ENCODE data around the gene PBRM1.
A peak's percentile ranks its signal among the peaks of the same experiment; 100 is the strongest.
"Not testable (repeated sequence)": the region's sequence is repeated elsewhere in the genome, so short reads cannot be mapped to it uniquely, and the experiment has no call there.

The PBRM1 gene

GRCh38 chr3:52536369-52537164 is 149.1 kb downstream of the PBRM1 start, which contains the start of gene UQCC5:
Gene UQCC5, plus strand, starts transcription at chr3:52536605. Its CDS starts 151 bp downstream, at chr3:52536756.
- DNase-seq (ENCODE audit: low read depth in 2 of 2), result peak; percentile 93 to 97

- DNase-seq (ENCODE audit: low read depth in 2 of 2), result no peak
These were observed 149.7 kb downstream of the PBRM1 start for GRCh38 chr3:52536112-52536368.

GRCh38 chr3:52535411-52536111 is 150.2 kb downstream of the PBRM1 start:
- no peak for DNase-seq (ENCODE audit: low read depth in 2 of 2)

GRCh38 chr3:52534281-52535183 is 151.2 kb downstream of the PBRM1 start:
- no peak for DNase-seq (ENCODE audit: low read depth in 2 of 2)

- peak; percentile 45 to 68 for DNase-seq (ENCODE audit: low read depth in 2 of 2)
These were observed 152.0 kb downstream of the PBRM1 start, which contains the start of gene NT5DC2 for GRCh38 chr3:52533623-52534280. Gene NT5DC2, minus strand, starts transcription at chr3:52533857. Its CDS starts 120 bp downstream, at chr3:52533737.

- DNase-seq (ENCODE audit: low read depth in 2 of 2), result peak; percentile 17 to 25
These were observed 152.7 kb downstream of the PBRM1 start for GRCh38 chr3:52532838-52533622.

- no peak for DNase-seq (ENCODE audit: low read depth in 2 of 2)
These were observed 153.2 kb downstream of the PBRM1 start for GRCh38 chr3:52532517-52532837.

DNA sequence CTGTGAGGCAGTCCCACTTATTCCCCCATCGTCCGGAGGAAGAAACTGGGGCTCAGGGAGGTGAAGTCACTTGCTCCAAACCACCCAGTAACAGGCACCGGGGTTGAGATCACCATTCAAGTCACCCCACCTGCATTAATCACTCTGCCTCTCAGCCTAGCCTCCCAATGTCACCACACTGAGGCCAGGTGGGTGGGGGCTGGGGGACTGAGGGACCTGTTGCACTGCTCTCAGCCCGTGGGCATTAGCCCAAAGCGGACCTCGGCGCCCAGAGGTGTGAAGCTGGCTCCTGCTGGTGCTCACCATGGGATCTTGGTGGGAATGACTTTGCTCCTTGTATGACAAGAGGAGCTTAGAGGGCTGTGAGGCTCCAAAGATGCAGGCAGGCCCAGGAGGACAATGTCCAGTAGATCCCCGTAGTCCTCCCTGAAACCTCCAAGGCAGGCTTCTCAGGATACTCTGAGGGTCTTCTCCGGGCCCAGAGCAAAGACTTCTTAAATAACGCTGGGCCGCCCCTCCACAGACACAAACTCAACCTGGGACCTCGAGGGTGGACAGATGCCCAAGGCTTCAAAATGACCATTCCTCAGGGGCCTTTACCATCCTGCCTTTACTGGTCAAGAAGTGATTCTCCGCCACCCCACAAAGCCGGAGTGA is 153.7 kb downstream of the PBRM1 start:
- no peak for DNase-seq (ENCODE audit: low read depth in 2 of 2)

- DNase-seq (ENCODE audit: low read depth in 2 of 2), result no peak
These were observed 154.5 kb downstream of the PBRM1 start for GRCh38 chr3:52530918-52531826.

DNA sequence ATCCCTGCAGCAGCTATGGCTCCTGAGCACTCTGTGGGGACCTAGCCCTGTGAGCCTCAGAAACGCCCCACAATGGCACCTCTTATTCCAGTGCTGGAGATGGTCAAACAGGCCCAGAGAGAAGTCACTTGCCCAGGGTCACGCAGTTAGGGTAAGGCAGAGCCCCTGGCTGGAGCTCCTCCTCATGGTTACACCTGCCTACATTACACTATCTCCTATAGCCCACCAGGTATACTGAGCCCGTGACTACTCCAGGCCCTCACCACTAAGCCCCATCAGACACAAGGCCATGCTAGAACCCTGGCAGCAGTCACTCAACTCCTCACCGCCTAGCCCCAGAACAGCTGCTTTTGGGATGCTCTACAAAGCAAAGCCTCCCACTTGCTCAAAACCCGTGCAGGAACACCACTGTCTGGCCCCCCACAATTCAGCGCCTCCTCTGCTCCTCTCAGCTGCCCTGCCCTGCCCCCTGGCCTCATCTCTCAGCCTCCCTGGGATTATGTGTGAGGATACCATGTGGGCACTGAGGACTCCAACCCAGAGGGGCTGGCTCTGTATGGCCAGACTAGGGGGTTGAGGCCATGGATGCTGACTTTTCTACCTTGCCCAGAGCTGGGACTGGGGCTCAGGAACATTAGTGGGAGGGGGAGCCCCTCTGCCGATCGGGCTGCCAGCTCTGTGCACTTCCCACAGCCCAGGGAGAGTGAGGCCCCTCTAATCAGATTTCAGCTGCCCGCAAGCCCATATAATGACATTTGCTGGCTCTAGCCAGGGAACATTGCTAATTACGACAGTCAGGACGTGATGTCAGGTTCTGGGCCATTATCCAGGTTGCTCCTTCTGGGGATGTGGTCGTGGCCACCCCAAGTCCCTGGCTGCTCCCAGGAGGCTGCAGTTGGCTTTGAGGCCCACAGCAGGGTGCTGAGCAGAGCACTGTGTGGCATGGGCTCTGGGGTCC is 156.1 kb downstream of the PBRM1 start:
- no peak for DNase-seq (ENCODE audit: low read depth in 2 of 2)

GRCh38 chr3:52528586-52529375 is 156.9 kb downstream of the PBRM1 start:
- no peak for DNase-seq (ENCODE audit: low read depth in 2 of 2)

DNA sequence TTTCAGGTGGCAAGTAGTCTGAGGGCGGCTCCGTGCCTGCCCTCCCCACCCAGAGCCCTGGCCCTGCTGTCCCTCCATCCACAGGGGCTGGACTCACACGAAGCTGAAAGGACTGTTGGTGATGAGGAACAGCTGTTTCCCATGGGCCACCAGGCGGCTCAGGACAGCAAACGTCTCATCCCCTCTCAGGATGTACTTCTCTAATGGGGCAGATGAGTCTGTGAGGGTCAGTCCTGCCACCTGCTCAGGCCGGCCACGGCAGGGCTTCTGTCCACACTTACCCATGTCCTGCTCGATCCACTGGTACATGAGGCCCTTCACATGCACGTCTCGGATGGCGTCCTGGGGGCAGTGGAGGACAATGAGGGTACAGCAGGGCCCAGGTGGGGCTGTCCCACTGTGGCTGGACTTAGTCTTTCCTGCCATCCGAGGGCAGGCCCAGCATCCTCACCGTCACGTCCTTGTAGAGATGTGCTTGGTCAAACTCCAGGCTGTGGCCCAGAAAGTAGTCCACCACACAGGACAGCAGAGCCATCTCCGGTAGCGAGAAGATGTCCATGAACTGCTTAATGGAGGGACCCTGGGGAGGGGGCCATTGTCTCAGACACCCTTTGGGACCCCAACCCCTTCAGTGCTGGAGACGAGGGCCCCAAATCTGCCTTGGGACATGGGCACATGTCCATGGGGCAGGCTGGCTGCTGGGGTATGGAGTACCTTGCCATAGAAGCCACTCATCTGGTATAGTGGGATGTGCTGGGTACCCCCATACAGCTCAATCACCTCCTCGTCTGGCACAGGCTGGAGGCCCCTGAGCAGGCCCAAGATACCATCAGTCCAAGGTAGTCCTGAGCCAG is 157.8 kb downstream of the PBRM1 start:
- DNase-seq (ENCODE audit: low read depth in 2 of 2), result no peak

- DNase-seq (ENCODE audit: low read depth in 2 of 2), result no peak
These were observed 158.5 kb downstream of the PBRM1 start for GRCh38 chr3:52527039-52527731.

DNA sequence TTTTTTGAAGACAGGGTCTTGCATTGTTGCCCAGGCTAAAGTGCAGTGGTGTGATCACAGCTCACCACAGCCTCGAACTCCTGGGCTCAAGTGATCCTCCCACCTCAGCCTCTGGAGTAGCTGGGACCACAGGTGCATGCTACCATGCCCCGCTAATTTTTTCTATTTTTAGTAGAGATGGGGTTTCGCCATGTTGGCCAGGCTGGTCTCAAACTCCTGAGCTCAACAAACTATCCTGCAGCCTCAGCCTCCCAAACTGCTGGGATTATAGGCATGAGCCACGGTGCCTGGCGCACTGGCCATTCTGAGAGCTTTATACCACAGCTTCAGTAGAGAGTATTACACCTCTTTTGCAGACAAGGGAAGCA is 159.1 kb downstream of the PBRM1 start:
- not testable (repeated sequence) for DNase-seq (ENCODE audit: low read depth in 2 of 2)

DNA sequence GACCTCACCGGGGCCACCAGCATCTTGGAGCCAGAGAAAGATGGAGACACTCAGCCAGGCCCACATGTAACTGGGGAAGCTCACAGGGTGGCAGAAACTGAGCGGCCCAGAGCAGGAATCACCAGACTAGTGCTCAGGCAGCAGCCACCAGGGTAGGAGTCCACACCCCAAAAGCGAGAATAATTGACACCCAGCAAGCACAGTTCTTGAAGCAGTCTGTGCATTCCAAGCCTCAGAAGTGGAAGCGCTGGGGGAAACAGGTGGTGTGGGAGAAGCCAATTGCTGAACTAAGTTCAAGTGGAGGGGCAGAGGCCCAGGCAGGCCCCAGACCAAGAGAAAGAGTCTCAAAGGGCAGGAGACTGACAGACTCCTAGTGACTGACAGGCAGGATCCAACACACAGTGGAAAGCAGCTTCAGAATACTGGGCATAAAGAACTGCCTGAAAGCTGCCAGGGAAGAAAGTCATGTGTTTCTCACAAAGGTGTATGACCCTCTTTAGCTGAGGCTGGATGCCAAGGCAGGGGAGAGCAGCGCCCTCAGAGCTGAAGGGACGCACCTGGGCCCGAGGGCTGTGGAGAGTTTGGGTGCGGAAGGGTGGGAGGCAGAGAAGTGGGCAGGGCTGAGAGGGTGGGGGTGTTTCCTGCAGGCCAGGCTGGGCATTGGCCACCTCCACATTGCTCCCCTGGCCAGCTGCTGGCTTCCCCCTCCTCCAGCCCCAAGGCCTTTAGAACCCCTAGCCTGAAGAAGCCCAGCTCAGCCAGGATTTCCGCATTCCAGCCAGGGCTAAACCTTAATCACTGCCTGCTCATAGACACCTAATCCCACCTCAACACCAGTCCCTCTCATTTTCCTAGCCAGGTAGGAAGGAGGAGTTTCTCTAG is 159.8 kb downstream of the PBRM1 start:
- no peak for DNase-seq (ENCODE audit: low read depth in 2 of 2)
